ENCODE data around the gene COX7A2L. TPM values are rescaled to one million over a fixed set of nuclear protein-coding genes. Genes with fewer than 3 reads are reported as not detected.

Gene COX7A2L
- total RNA-seq, 4 donors from 2014 or later = 69.3 to 112 (median 99.0) TPM

DNA sequence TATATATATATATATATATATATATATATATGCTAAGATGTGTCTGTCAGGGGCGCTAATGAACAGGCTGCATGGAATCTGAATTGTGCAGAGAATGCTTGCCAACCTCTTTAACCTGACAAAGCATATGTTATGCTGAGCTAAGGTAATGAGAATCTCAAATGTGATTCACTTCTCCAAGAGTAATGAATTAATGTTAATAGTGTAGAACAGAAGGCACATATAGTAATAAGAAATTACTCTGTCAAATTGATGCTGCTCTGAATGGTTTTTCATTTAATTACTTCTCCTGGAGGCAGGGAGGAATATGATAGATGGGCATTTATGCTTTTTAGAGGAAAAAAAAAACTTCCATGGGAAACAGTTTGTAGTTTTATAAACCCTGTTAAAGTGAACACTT, 35.4 kb downstream of the COX7A2L start:
- Histone ChIP-seq H3K9me3 (no peaks in the 10 kb centered on the region), H3K36me3 (peaks cover 39% of the 10 kb centered on the region), H3K4me3 (no peak overlapping the region), H3K27ac (no peak overlapping the region), H3K4me1 (peaks cover 5% of the 10 kb centered on the region), H3K27me3 (no peaks in the 10 kb centered on the region)
- 50% methylated on average over 1 of the region's 1 CpG for WGBS
- TF ChIP-seq EP300 (IDR thresholded peaks at IDR 0.05) (no peak), POLR2A (IDR thresholded peaks at IDR 0.05) (no peak), POLR2AphosphoS5 (IDR thresholded peaks at IDR 0.05) (no peak)
- TF ChIP-seq, protein P1, sequence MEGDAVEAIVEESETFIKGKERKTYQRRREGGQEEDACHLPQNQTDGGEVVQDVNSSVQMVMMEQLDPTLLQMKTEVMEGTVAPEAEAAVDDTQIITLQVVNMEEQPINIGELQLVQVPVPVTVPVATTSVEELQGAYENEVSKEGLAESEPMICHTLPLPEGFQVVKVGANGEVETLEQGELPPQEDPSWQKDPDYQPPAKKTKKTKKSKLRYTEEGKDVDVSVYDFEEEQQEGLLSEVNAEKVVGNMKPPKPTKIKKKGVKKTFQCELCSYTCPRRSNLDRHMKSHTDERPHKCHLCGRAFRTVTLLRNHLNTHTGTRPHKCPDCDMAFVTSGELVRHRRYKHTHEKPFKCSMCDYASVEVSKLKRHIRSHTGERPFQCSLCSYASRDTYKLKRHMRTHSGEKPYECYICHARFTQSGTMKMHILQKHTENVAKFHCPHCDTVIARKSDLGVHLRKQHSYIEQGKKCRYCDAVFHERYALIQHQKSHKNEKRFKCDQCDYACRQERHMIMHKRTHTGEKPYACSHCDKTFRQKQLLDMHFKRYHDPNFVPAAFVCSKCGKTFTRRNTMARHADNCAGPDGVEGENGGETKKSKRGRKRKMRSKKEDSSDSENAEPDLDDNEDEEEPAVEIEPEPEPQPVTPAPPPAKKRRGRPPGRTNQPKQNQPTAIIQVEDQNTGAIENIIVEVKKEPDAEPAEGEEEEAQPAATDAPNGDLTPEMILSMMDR (IDR thresholded peaks at IDR 0.05) = no peak
- no peak for DNase-seq (ENCODE audit: low spot score in 2 of 2)

DNA sequence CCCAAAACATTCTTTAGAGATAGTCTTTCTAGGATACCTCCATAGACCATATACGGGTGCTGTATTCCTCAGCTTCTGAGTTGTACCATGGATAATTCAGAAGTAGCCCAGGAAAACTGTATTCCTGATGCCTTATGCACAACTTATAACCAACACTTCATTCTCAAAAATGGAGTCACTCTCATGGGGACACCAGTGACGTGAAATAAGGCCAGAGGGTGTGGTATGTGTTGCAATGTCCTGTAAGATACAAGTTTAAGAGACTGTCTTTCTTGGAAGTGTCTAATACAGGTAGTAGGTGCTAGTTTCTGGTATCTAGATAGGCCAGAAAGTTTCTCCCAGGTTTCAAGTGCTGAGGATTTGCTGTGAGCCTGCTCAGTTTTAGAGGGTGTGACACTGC, 36.1 kb downstream of the COX7A2L start:
- 82% methylated on average over 2 of the region's 2 CpGs for WGBS
- no peaks in the 10 kb centered on the region for H3K9me3 ChIP-seq

DNA sequence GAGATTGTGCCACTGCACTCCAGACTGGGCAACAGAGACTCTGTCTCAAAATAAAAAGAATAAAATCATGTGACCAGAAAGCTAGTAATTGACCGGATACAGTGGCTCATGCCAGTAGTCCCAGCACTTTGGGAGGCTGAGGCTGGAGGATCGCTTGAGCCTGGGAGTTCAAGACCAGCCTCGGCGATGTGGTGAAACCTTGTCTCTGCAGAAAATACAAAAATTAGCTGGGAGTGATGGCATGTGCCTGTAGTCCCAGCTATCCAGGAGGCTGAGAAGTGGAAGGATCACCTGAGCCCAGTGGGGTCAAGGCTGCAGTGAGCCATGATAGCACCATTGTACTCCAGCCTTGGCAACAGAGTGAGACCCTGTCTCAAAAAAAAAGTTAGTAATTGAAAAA, 36.8 kb downstream of the COX7A2L start:
- Histone ChIP-seq H3K36me3 (peaks cover 37% of the 10 kb centered on the region), H3K27ac (no peak overlapping the region), H3K4me3 (no peak overlapping the region), H3K27me3 (no peaks in the 10 kb centered on the region), H3K9me3 (no peaks in the 10 kb centered on the region), H3K4me1 (peaks cover 4% of the 10 kb centered on the region)
- TF ChIP-seq POLR2A (IDR thresholded peaks at IDR 0.05) (no peak), EP300 (IDR thresholded peaks at IDR 0.05) (no peak), POLR2AphosphoS5 (IDR thresholded peaks at IDR 0.05) (no peak)
- TF ChIP-seq, protein P1 (IDR thresholded peaks at IDR 0.05) = no peak
- WGBS = 98% methylated on average over 4 of the region's 4 CpGs
- no peak for DNase-seq (ENCODE audit: low spot score in 2 of 2)

More for the DNA sequence above, 36.1 kb downstream of the COX7A2L start:
- DNase-seq (ENCODE audit: low spot score in 2 of 2) = no peak
- Histone ChIP-seq H3K27me3 (no peaks in the 10 kb centered on the region), H3K4me3 (no peak overlapping the region), H3K36me3 (peaks cover 37% of the 10 kb centered on the region), H3K27ac (no peak overlapping the region), H3K4me1 (peaks cover 4% of the 10 kb centered on the region)
- TF ChIP-seq POLR2AphosphoS5 (IDR thresholded peaks at IDR 0.05) = no peak
- TF ChIP-seq POLR2A (IDR thresholded peaks at IDR 0.05) = no peak
- TF ChIP-seq, protein P1 (IDR thresholded peaks at IDR 0.05) = no peak
- TF ChIP-seq EP300 (IDR thresholded peaks at IDR 0.05) = no peak

DNA sequence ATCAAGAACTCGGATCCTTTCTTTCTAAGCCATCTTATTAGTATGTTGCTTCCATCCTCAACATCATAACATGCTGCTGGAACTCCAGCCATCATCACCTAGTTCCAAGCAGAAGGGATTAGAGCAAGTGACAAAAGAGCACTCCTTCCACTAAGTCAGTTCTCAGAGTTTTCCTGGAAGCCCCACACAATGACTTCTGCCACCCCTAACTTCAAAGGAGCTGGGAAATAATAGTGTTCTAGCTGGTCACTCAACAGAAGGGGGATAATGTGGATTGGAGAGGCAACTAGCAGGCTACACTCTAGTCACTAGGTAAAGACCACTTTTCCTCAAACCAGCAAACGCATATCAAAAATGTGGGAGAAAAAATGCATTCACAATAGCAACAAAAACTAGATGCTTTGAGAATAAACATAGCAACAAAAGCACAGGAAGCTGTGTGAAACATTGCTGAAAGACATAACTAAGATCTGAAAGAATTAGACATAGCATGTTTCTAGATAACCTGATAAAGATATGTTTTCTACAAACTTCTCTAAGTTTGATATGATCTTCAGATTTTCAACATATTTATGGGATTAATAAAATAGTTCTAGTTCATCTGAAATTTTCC, 39.5 kb downstream of the COX7A2L start:
- Histone ChIP-seq H3K4me3 (no peak overlapping the region), H3K36me3 (peaks cover 49% of the 10 kb centered on the region), H3K4me1 (no peaks in the 10 kb centered on the region), H3K27me3 (no peaks in the 10 kb centered on the region), H3K27ac (no peak overlapping the region), H3K9me3 (no peaks in the 10 kb centered on the region)
- 91% methylated on average over 2 of the region's 2 CpGs for WGBS
- no peak for TF ChIP-seq EP300 (IDR thresholded peaks at IDR 0.05)
- no peak for TF ChIP-seq POLR2AphosphoS5 (IDR thresholded peaks at IDR 0.05)
- TF ChIP-seq POLR2A (IDR thresholded peaks at IDR 0.05) = no peak
- TF ChIP-seq, protein P1 (IDR thresholded peaks at IDR 0.05) = no peak
- no peak for DNase-seq (ENCODE audit: low spot score in 2 of 2)

DNA sequence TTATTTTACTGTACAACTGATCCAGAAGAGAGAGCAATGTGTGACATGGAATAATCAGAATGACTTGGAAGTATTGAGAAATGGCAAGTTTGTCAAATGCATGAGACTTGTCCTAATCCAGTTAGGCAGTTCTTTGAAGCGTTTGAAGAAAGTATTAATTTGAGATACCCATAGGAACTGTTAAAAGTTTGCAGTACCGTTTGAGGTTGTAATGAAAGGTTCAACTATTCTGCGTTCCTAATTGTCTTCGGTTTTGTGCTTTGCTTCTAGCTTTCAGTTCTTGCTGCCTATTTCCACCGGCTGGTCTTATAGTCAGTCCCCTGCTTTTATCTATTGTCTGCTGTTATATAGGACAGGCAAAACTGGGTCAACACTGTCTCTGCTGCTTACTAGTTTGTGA, 41.8 kb downstream of the COX7A2L start:
- Histone ChIP-seq H3K9me3 (no peaks in the 10 kb centered on the region), H3K27me3 (no peaks in the 10 kb centered on the region), H3K36me3 (peaks cover 49% of the 10 kb centered on the region), H3K4me3 (no peak overlapping the region), H3K4me1 (no peaks in the 10 kb centered on the region), H3K27ac (no peak overlapping the region)
- WGBS = 91% methylated on average over 5 of the region's 5 CpGs
- TF ChIP-seq POLR2A (IDR thresholded peaks at IDR 0.05) (no peak), EP300 (IDR thresholded peaks at IDR 0.05) (no peak), POLR2AphosphoS5 (IDR thresholded peaks at IDR 0.05) (no peak)
- TF ChIP-seq, protein P1 (IDR thresholded peaks at IDR 0.05) = no peak
- DNase-seq (ENCODE audit: low spot score in 2 of 2) = no peak
